ENCODE data around the gene RIPK1. TPM values are rescaled to one million over a fixed set of nuclear protein-coding genes. Genes with fewer than 3 reads are reported as not detected.

Gene RIPK1
- total RNA-seq, 1 donor from 2014 or later = 6.2 TPM

DNA sequence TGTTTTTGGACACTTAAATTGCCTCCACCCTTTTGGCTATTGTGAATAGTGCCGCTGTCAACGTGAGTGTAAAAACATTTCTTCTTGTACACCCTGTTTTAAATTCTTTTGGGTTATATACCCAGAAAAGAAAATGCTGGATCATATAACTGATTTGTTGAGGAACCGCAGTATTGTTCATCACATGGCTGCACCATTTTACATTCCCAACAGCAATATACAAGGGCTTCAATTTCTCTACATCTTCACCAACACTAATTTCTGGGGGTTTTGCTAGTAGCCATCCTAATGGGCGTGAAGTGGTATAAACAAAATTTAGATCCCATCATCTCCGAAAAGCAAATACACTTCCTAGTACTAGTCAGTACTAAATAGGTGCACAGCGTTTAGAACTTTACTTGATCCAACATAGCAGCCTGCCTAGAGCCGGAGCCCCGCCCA is 49.6 kb downstream of the RIPK1 start:
- intact Hi-C loops (cut with micrococcal nuclease) = no loop called here
- H3K27me3 ChIP-seq (ENCODE audit: low read depth) = no peaks in the 10 kb centered on the region
- DNase-seq = no peak
- H3K4me1 ChIP-seq = peaks cover 21% of the 10 kb centered on the region
- H3K36me3 ChIP-seq = peaks cover 26% of the 10 kb centered on the region
- H3K9me3 ChIP-seq (replicated peaks) = no peaks in the 10 kb centered on the region
- H3K4me3 ChIP-seq = peak overlapping the region; percentile 96
- TF ChIP-seq, protein P1, sequence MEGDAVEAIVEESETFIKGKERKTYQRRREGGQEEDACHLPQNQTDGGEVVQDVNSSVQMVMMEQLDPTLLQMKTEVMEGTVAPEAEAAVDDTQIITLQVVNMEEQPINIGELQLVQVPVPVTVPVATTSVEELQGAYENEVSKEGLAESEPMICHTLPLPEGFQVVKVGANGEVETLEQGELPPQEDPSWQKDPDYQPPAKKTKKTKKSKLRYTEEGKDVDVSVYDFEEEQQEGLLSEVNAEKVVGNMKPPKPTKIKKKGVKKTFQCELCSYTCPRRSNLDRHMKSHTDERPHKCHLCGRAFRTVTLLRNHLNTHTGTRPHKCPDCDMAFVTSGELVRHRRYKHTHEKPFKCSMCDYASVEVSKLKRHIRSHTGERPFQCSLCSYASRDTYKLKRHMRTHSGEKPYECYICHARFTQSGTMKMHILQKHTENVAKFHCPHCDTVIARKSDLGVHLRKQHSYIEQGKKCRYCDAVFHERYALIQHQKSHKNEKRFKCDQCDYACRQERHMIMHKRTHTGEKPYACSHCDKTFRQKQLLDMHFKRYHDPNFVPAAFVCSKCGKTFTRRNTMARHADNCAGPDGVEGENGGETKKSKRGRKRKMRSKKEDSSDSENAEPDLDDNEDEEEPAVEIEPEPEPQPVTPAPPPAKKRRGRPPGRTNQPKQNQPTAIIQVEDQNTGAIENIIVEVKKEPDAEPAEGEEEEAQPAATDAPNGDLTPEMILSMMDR (IDR thresholded peaks at IDR 0.05; ENCODE audit: borderline replicate concordance) = no peak
- peak overlapping the region; percentile 93 for H3K27ac ChIP-seq (replicated peaks)

DNA sequence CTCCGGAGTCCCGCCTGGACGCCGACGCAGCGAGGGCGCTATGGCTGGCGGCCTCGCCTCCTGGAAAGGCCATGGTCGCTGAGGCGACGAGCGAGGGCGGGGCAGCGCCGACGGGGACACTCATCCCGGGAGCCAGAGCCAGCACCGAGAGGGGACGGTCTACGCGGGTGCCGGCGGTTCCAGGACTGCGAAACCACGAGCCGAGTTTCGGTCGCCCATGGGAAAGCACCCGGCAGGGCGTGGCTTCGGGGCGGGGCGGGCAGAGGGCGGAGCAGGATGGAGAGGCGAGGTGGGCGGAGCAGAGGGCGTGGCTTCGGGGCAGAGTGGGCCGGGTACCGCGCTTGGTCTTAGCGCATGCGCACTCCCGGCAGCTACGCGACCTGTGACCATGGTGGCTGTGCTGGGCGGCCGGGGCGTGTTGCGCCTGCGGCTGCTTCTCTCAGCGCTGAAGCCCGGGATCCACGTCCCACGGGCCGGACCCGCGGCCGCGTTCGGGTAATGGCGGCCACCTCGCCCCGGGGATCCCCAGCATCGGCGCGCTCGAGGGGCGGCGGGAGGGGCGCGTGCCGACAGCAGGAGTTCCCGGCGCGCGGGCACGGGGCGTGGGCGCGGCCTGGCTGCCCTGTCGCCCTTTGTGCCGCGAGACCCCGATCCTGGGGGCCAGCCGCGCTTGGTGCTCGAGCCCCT is 50.2 kb downstream of the RIPK1 start, which contains the start of gene BPHL:
BPHL (plus strand) TSS at position 359 of the 687 bp plus-strand sequence; CDS start at position 389, 30 bp downstream.
- DNase-seq = peak; percentile 98
- TF ChIP-seq, protein P1 (IDR thresholded peaks at IDR 0.05; ENCODE audit: borderline replicate concordance) = no peak
- peak within 1 kb of the TSS; percentile 93 for H3K27ac ChIP-seq (replicated peaks)
- H3K4me3 ChIP-seq = peak within 1 kb of the TSS; percentile 96
- no peaks in the 10 kb centered on the region for H3K27me3 ChIP-seq (ENCODE audit: low read depth)
- H3K4me1 ChIP-seq = peaks cover 21% of the 10 kb centered on the region
- H3K9me3 ChIP-seq (replicated peaks) = no peaks in the 10 kb centered on the region
- H3K36me3 ChIP-seq = peaks cover 20% of the 10 kb centered on the region
- intact Hi-C loops (cut with micrococcal nuclease) = no loop called here

DNA sequence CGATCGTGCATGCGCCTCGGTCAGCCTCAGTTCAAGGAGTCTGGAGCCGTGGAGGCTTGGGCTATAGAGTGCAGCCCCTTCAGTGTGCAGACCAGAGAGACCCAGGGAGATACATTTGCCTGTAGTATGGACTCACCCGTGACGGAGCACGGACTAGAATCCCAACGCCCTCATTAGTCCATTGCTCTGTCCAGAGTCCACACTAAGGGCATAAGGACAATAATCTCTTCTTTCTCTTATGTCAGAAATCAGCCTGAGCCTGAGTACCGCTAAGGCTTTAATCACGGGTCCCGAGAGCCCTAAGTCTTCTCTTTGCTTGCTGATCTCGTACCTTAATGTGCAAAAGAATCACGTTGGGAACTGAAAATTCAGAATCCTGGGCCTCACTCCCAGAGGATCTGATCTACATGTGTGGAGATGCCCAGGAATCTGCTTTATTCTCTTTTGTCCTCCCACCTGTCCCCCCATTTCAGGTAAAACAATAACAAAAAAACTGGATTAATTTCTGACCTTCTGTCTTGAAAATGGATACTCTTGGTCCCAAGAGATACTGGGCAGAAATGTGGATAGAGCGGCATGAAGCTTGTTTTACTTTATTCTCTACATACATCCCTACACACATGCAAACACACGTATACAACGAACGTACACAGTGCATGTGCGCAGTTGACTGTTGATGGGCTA is 50.9 kb downstream of the RIPK1 start:
- H3K27ac ChIP-seq (replicated peaks) = peak overlapping the region; percentile 93
- intact Hi-C loops (cut with micrococcal nuclease) = no loop called here
- peaks cover 14% of the 10 kb centered on the region for H3K36me3 ChIP-seq
- peaks cover 21% of the 10 kb centered on the region for H3K4me1 ChIP-seq
- H3K9me3 ChIP-seq (replicated peaks) = no peaks in the 10 kb centered on the region
- H3K27me3 ChIP-seq (ENCODE audit: low read depth) = no peaks in the 10 kb centered on the region
- H3K4me3 ChIP-seq = peak overlapping the region; percentile 96
- DNase-seq = no peak
- TF ChIP-seq, protein P1 (IDR thresholded peaks at IDR 0.05; ENCODE audit: borderline replicate concordance) = no peak

DNA sequence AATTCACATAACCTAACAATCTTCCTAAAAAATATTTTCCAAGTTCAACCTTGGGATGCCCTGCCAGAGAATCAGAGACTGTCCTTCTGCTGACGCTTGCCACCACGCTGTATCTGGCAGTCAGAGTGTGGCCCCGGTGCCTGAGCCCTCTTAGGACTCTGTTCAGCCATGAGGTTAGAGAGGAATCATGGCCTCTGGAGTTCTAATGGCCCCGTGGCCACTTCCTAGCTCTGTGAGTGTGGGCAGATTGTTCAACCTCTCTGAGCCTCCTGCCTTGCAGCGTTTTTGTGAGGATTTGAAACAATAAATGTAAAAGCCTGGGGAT is 52.4 kb downstream of the RIPK1 start:
- no peaks in the 10 kb centered on the region for H3K36me3 ChIP-seq
- TF ChIP-seq, protein P1 (IDR thresholded peaks at IDR 0.05; ENCODE audit: borderline replicate concordance) = no peak
- no peak for DNase-seq
- intact Hi-C loops (cut with micrococcal nuclease) = no loop called here
- no peak overlapping the region for H3K27ac ChIP-seq (replicated peaks)
- H3K27me3 ChIP-seq (ENCODE audit: low read depth) = no peaks in the 10 kb centered on the region
- H3K9me3 ChIP-seq (replicated peaks) = no peaks in the 10 kb centered on the region
- peaks cover 21% of the 10 kb centered on the region for H3K4me1 ChIP-seq
- no peak overlapping the region for H3K4me3 ChIP-seq

DNA sequence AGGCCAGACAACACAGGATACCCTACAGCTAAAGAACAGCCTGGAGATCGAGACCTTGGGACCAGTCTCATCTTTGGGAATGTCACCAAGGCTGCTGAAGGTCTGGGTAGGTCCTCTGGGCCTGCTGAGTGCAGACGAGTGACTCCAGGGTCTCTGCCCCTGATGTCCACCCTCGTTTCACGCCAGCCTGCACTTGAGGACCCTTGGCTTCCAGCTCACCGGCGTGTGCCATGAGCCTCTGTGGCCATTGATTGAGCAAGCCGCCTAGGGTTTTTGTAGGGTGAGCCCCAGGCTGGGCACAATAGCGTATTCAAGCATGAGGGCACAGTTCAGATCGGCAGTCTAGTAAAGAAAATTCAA is 54.5 kb downstream of the RIPK1 start:
- H3K27me3 ChIP-seq (ENCODE audit: low read depth) = no peaks in the 10 kb centered on the region
- TF ChIP-seq, protein P1 (IDR thresholded peaks at IDR 0.05; ENCODE audit: borderline replicate concordance) = no peak
- DNase-seq = no peak
- H3K9me3 ChIP-seq (replicated peaks) = no peaks in the 10 kb centered on the region
- H3K27ac ChIP-seq (replicated peaks) = no peak overlapping the region
- intact Hi-C loops (cut with micrococcal nuclease) = no loop called here
- H3K4me3 ChIP-seq = no peak overlapping the region
- peaks cover 25% of the 10 kb centered on the region for H3K4me1 ChIP-seq
- no peaks in the 10 kb centered on the region for H3K36me3 ChIP-seq

Measured in left ventricle myocardium inferior (tissue), 1 donor.